Activated CD4-positive, alpha-beta T cell treated with anti-CD3 and anti-CD28 coated beads for 36 hours (primary cell): Measurements from ENCODE around the gene PNMA8C. TPM values are rescaled to one million over a fixed set of nuclear protein-coding genes. Genes with fewer than 3 reads are reported as not detected.
"Not testable (repeated sequence)": the region's sequence is repeated elsewhere in the genome, so short reads cannot be mapped to it uniquely, and the experiment has no call there.

ENCODE experiments used
- ATAC-seq: fragments of 200-7000 bp; cut with Tn5 transposase; one replicate; pipeline ENCODE4 v1.10.0; 2021; ENCODE audit warnings: mild to moderate bottlenecking, moderate library complexity
- CTCF ChIA-PET: fragments of 350-600 bp; sonication (Branson Sonifier 250); formaldehyde crosslinking; loops from one replicate; lab custom pipeline; 2021; ENCODE audit warnings: antibody characterized with exemption; lab: Charles Lee
- POLR2A ChIA-PET: fragments of 350-600 bp; sonication (Branson Sonifier 250); formaldehyde crosslinking; loops from one replicate; lab custom pipeline; 2021; ENCODE audit warnings: antibody characterized with exemption, inconsistent platforms; lab: Charles Lee
- DNase-seq: peaks from one replicate; pipeline ENCODE4 v3.0.0-alpha.2; 2020
- H3K27ac Mint-ChIP-seq: one replicate; pipeline ENCODE4 v1.8.0; 2021; ENCODE audit warnings: mixed read lengths
- H3K27me3 Mint-ChIP-seq: one replicate; pipeline ENCODE4 v1.8.0; 2021; ENCODE audit warnings: mixed read lengths
- H3K36me3 Mint-ChIP-seq: one replicate; pipeline ENCODE4 v1.8.0; 2021; ENCODE audit warnings: low read depth, mixed read lengths
- H3K4me1 Mint-ChIP-seq: one replicate; pipeline ENCODE4 v1.8.0; 2021; ENCODE audit warnings: mixed read lengths
- H3K4me3 Mint-ChIP-seq: one replicate; pipeline ENCODE4 v1.8.0; 2021; ENCODE audit warnings: mild to moderate bottlenecking, moderate library complexity, mixed read lengths
- H3K9me3 Mint-ChIP-seq: one replicate; pipeline ENCODE4 v1.8.0; 2021; ENCODE audit warnings: low read depth, mixed read lengths
- intact Hi-C, 2 experiments: fragments of 100-400 bp; cut with DNase I in 1 of 2; cut with micrococcal nuclease in 1 of 2; formaldehyde crosslinking; loops; one replicate each; pipeline versions ENCODE4 v1.14.2 to v1.15.1; 2022 to 2024; cut with DNase I, micrococcal nuclease
- total RNA-seq, 2 experiments: library from RNA; stranded (reverse); gene quantifications; one replicate each; pipeline ENCODE4 v1.2.3, GENCODE V29; 2021

PNMA8C gene
- total RNA-seq, 2 experiments from 2014 or later, result not detected

DNA sequence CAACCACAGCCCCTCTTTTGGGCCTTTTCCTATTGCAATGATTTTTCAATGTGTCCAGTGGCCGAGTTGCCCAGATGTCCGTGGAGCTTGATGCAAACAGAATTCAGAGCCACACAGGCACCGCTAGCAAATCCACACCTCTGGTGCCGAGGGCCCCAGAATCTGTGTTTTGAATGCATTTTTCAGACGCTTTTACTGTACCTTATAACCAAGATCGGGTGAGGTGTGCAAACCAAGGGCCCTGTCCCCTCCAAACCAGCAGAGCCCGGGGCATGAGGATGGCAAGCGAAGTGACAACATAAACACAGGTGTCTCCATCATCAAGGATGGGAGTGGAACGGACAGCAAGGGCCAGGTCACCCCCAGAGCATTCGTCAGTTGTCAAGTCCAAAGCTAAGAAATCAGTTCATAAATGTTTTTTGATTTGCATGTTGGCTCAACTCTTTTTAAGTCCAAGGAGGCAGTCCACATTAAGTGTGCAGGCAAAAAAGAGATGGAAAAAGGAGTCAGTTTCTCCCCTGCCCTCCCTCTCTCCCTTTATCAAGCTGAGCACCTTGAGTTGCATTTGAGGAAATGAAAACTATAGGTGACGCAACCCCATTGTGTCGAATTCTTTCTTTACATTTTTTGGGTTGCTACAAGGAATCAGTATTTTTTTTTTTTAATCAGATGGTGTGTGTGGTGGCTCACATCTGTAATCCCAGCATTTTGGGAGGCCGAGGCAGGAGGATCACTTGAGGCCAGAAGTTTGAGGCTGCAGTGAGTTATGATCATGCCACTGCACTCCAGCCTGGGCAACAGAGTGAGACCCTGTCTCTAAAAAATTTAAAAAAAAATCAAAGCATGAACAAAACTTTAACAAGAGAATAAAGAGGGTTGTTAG is 18.3 kb downstream of the PNMA8C start:
- no peaks in the 10 kb centered on the region for H3K9me3 Mint-ChIP-seq
- no peak overlapping the region for H3K27ac Mint-ChIP-seq
- intact Hi-C loops, result no loop called here
- no peak for ATAC-seq
- H3K4me1 Mint-ChIP-seq, result peaks cover 5% of the 10 kb centered on the region
- H3K36me3 Mint-ChIP-seq, result no peaks in the 10 kb centered on the region
- ChIA-PET CTCF (interaction anchor here (0.6 to 1.0 kb wide), 2 partner anchors 8 to 334 kb away, joined by 3 read pairs; no protein-coding TSS in a partner anchor), POLR2A (no interaction called here)
- H3K27me3 Mint-ChIP-seq, result peaks cover 68% of the 10 kb centered on the region
- DNase-seq, result no peak
- no peak overlapping the region for H3K4me3 Mint-ChIP-seq

DNA sequence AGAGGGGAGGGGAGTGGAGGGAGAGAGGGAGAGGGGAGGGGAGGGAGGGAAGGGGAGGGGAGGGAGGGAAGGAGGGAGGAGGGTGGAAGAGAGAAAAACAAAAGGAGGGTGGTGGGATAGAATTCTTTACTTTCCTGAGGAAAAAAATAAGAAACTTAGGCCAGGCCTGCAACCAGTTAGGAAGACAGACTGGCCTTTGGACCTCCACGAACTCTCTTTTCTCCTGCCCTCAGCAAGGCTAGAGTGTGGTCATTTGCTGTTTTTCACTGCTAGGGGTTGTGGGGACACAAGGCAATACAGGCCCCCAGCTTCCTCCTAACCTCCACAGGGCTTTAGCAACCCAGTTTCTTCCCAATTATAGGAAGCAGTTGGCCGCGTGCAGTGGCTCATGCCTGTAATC is 19.5 kb downstream of the PNMA8C start:
- ChIA-PET POLR2A (no interaction called here), CTCF (interaction anchor here (0.6 to 1.1 kb wide), 2 partner anchors 13 to 135 kb away, joined by 3 to 4 read pairs; no protein-coding TSS in a partner anchor)
- Mint-ChIP-seq H3K9me3 (no peaks in the 10 kb centered on the region), H3K27me3 (peaks cover 69% of the 10 kb centered on the region), H3K4me3 (no peak overlapping the region), H3K36me3 (no peaks in the 10 kb centered on the region), H3K27ac (no peak overlapping the region), H3K4me1 (peaks cover 11% of the 10 kb centered on the region)
- DNase-seq (no peak), ATAC-seq (no peak)
- intact Hi-C loops, result no loop called here

DNA sequence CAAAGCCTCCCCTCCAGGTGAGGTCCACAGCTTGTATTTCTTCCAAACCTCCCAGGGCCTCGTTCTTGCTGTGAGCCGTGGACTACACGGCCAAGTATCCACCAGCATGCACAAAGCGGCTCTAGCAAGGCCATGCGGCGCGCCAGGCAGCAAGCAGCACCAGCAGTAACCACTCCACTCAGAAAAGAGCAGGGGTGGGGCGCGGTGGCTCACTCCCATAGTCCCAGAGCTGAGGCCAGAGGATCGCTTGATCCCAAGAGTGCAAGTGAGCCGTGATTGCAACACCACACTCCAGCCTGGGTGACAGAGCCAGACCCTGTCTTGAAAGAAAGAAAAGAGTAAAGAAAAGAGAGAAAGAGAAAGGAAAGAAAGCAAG is 20.1 kb downstream of the PNMA8C start:
- no peak for ATAC-seq
- CTCF ChIA-PET, result interaction anchor here (0.6 to 1.1 kb wide), 4 partner anchors 12 to 122 kb away, joined by 3 read pairs; no protein-coding TSS in a partner anchor
- Mint-ChIP-seq H3K36me3 (no peaks in the 10 kb centered on the region), H3K27ac (no peak overlapping the region), H3K27me3 (peaks cover 69% of the 10 kb centered on the region), H3K4me1 (peaks cover 16% of the 10 kb centered on the region), H3K4me3 (no peak overlapping the region), H3K9me3 (no peaks in the 10 kb centered on the region)
- DNase-seq, result no peak
- POLR2A ChIA-PET, result no interaction called here
- intact Hi-C loops, result no loop called here

DNA sequence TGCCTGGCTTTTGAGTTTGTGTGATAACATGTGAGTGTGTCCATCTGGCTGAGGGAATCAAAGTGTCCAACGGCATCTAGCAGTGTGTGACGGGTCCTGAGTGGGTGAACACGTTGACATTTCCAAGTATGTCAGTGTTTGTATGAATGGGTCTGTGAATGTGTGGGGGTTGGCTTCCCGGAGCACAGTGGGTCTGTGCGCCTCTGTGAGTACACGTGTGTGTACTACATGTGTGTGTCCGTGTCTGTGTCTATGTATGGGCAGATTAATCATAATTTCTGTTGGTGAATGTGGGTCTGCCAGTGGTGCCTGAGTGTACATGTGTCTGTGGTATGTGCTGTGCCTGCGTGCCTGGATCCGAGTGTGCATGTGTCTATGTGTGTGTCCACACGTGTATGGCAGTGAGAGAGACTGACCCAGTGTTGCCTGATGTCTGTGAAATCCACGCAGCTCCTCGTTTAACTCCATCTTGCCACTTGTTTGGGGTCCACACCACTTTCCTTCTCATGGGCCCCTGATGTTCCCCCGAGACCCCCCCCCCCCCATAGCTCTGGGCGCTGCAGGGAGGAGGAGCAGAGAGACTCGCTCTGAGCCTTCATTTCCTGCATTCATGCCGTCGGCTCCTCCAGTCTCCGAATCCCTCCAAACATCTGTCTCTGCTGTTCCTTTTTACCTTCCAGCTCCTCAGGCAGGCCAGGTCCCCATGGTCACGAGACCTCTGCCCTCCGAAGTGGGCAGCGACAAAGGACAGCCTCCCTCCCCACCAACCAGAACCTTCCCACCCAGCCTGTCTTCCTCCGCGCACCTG is 20.7 kb downstream of the PNMA8C start:
- Mint-ChIP-seq H3K4me1 (peaks cover 17% of the 10 kb centered on the region), H3K27me3 (peaks cover 70% of the 10 kb centered on the region), H3K36me3 (no peaks in the 10 kb centered on the region), H3K27ac (no peak overlapping the region), H3K4me3 (no peak overlapping the region), H3K9me3 (no peaks in the 10 kb centered on the region)
- CTCF ChIA-PET, result interaction anchor here (0.6 kb wide), 3 partner anchors 60 to 122 kb away, joined by 3 read pairs; no protein-coding TSS in a partner anchor
- DNase-seq (no peak), ATAC-seq (no peak)
- intact Hi-C loops, result no loop called here
- POLR2A ChIA-PET, result no interaction called here

DNA sequence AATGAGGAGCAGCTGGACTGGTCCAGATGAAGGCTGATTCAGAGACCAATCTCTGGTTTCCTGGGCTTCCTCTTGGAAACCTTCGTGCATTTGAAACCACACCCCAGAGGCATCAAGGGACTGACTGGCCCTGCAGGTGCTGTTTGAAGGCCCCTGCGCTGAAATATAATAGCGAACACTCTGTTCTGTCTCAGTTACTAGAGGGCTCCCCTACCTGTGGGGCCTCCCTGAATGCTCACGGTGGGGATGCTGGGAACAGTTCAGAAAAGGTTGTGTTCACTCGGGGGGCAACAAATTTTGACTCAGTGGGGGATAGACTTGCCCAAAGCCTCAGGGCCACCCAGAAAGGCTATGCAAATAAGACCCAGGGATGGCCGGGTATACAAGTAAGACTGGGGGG is 21.8 kb downstream of the PNMA8C start:
- Mint-ChIP-seq H3K27me3 (peaks cover 68% of the 10 kb centered on the region), H3K27ac (no peak overlapping the region), H3K4me1 (peaks cover 17% of the 10 kb centered on the region), H3K36me3 (no peaks in the 10 kb centered on the region), H3K4me3 (no peak overlapping the region), H3K9me3 (no peaks in the 10 kb centered on the region)
- DNase-seq, result no peak
- POLR2A ChIA-PET, result interaction anchor here (0.7 kb wide), 1 partner anchor 146 kb away, joined by 3 read pairs; no protein-coding TSS in a partner anchor
- CTCF ChIA-PET, result no interaction called here
- no peak for ATAC-seq
- intact Hi-C loops, result no loop called here

DNA sequence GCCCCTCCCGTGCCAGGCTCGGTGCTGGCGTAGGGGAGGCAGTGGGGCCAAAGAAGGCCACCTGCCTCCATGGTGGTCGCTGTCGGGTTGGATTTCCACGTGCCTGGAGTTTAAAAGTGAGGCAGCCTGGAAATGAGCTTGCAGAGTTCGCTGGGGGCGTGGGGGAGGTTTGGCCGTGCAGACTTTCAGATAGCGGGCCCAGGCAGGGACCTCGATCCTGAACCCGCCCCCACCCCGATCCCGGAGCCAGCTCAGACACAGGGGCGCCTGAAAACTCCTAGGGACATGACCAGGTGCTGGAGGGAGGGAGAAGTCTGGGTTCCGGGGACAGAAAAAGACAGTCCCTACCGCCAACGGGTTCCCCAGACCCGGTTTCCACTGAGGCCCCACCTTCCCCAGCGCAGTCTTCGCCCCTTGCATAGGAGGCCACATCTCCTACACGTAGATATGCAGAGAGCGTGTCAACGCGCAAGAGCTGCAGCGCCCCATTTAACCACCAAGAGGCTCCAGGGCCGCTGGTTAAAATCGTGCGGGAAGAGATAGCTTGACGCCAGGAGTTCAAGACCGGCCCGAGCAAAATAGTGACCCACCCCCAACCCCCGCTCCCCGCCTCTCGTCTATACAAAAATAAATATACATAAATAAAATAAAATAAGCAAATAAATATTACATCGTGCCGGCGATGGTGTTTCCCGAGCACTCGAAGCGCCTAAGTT is 23.8 kb downstream of the PNMA8C start:
- intact Hi-C loops, result no loop called here
- DNase-seq, result peak; percentile 49
- Mint-ChIP-seq H3K4me3 (no peak overlapping the region), H3K27ac (no peak overlapping the region), H3K27me3 (peaks cover 57% of the 10 kb centered on the region), H3K4me1 (peaks cover 17% of the 10 kb centered on the region), H3K9me3 (no peaks in the 10 kb centered on the region), H3K36me3 (no peaks in the 10 kb centered on the region)
- ATAC-seq, result peak; percentile 66
- ChIA-PET CTCF (interaction anchor here (0.6 to 2.5 kb wide), 9 partner anchors 9 to 1355 kb away, joined by 3 to 10 read pairs (median 3); no protein-coding TSS in a partner anchor), POLR2A (interaction anchor here (0.7 kb wide), 1 partner anchor 83 kb away, joined by 3 read pairs; no protein-coding TSS in a partner anchor)

DNA sequence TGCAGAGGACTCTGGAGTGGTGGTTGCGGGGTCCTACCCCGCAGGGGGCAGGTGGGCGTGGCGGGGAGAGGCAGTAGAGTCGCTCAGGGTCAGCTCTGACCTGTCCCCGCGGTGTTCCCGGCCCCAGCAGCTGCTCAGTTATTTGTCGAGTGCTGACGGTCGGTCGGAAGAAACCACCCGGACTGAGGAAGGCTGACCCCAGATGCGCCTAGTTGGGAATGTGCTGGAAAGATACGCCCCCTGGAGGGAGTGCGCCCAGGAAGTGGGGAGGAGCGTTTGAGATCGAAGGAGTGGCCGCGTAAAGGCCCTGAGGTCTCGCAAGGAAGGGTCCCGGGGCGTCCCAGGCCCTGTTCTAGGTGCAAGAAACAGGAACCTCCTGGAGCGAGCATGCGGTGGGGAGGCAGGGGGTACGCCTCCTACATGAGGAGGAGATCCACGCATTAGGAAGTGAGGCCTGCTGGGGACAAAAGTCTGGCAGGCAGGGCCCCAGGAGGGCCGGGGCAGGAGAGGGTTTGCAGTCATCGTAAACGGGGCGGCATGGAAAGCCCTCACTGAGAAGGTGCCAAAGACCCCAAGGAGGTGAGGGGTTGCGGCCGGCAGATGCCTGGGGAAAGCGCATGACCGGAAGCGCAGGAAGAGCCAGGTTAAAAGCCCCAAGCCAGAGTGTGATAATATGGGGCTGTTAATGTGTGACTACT is 24.5 kb downstream of the PNMA8C start:
- no peaks in the 10 kb centered on the region for H3K9me3 Mint-ChIP-seq
- H3K4me1 Mint-ChIP-seq, result peaks cover 17% of the 10 kb centered on the region
- POLR2A ChIA-PET, result no interaction called here
- no peak for ATAC-seq
- H3K4me3 Mint-ChIP-seq, result no peak overlapping the region
- DNase-seq, result no peak
- H3K27me3 Mint-ChIP-seq, result peaks cover 60% of the 10 kb centered on the region
- H3K27ac Mint-ChIP-seq, result no peak overlapping the region
- CTCF ChIA-PET, result interaction anchor here (0.6 to 2.5 kb wide), 9 partner anchors 9 to 1356 kb away, joined by 3 to 10 read pairs (median 3); no protein-coding TSS in a partner anchor
- intact Hi-C loops, result no loop called here
- H3K36me3 Mint-ChIP-seq, result no peaks in the 10 kb centered on the region

DNA sequence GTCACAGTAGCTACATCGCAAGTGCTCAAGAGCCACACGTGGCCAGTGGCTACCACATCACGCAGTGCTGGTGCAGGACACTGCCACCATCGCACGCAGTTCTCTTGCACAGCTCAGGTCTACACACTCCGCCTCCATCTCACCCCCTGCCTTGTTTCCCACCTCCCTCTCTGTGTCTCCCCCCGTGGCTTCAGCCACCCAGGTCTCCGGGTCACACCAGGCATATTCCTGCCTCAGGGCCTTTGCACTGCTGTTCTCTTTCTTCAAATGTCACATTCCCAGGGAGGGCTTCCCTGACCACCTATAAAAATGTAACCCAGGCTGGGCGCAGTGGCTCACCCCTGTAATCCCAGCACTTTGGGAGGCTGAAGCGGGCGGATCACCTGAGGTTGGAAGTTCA is 26.0 kb downstream of the PNMA8C start:
- no peak overlapping the region for H3K4me3 Mint-ChIP-seq
- no peak overlapping the region for H3K27ac Mint-ChIP-seq
- DNase-seq, result no peak
- no peaks in the 10 kb centered on the region for H3K9me3 Mint-ChIP-seq
- H3K36me3 Mint-ChIP-seq, result no peaks in the 10 kb centered on the region
- no peak for ATAC-seq
- CTCF ChIA-PET, result interaction anchor here (0.6 to 4.0 kb wide), 11 partner anchors 8 to 161 kb away, joined by 3 to 19 read pairs (median 3); no protein-coding TSS in a partner anchor
- H3K4me1 Mint-ChIP-seq, result peaks cover 12% of the 10 kb centered on the region
- intact Hi-C loops, result loop anchor here (1.0 kb wide), 3 partner anchors 85 to 111 kb away; no protein-coding TSS in a partner anchor
- H3K27me3 Mint-ChIP-seq, result peaks cover 48% of the 10 kb centered on the region
- POLR2A ChIA-PET, result no interaction called here

DNA sequence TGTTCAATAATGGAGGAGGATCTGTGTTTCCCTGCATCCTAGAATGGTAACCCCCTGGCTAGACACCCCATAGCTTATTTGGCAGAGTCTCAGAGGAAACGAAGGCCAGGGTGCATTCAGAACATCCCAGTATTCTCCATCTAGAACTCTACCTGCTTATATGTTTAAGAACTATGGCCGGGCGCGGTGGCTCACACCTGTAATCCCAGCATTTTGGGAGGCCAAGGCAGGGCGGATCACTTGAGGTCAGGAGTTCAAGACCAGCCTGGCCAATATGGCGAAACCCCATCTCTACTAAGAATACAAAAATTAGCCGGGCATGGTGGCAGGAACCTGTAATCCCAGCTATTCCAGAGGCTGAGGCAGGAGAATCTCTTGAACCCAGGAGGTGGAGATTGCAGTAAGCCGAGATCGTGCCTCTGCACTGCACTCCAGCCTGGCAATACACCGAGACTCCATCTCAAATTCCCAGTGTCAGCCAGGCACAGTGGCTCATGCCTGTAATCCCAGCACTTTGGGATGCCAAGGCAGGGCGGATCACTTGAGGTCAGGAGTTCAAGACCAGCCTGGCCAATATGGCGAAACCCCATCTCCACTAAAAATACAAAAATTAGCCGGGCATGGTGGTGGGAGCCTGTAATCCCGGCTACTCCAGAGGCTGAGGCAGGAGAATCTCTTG is 30.8 kb downstream of the PNMA8C start:
- DNase-seq, POLR2A ChIA-PET, H3K27ac Mint-ChIP-seq, H3K36me3 Mint-ChIP-seq, H3K4me1 Mint-ChIP-seq, H3K4me3 Mint-ChIP-seq, H3K9me3 Mint-ChIP-seq, ATAC-seq: not testable (repeated sequence)
- H3K27me3 Mint-ChIP-seq, result peaks cover 17% of the 10 kb centered on the region
- intact Hi-C loops, result loop anchor here in 1 of 2 experiments (5.0 kb wide), 1 partner anchor 264 kb away; the partner anchor contains the start of gene DACT3
- CTCF ChIA-PET, result interaction anchor here (0.5 to 2.6 kb wide), 5 partner anchors 87 to 162 kb away, joined by 3 to 19 read pairs (median 3); no protein-coding TSS in a partner anchor

DNA sequence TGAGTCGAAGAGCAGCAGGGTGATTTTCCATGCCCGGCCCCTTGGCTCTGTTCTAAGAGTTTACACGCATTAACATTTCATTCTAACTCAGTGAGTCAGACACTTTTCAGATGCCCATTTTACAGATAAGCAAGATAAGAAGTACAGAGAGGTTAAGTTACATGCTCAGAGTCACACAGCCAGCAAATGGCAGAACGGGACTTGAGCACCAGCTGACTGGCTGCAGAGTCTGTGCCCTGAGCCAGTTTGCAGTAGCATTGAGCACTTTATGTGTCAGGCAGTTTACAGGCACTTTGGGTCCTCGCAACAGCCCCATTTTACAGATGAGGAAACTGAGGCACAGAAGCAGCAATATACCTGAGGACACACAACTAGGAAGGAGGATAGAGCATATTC is 34.3 kb downstream of the PNMA8C start:
- ChIA-PET POLR2A (no interaction called here), CTCF (interaction anchor here (0.6 to 2.6 kb wide), 13 partner anchors 9 to 542 kb away, joined by 3 to 11 read pairs (median 5); no protein-coding TSS in a partner anchor)
- no peak for ATAC-seq
- Mint-ChIP-seq H3K27me3 (peaks cover 3% of the 10 kb centered on the region), H3K27ac (no peak overlapping the region), H3K4me3 (no peak overlapping the region), H3K9me3 (no peaks in the 10 kb centered on the region), H3K36me3 (peaks cover 22% of the 10 kb centered on the region), H3K4me1 (peaks cover 4% of the 10 kb centered on the region)
- no peak for DNase-seq
- intact Hi-C loops, result loop anchor here (2.0 kb wide), 2 partner anchors 48 to 92 kb away; partner anchors contain the start of gene PPP5C (in 1 of the 2)
